Neural cell (in vitro differentiated cells): ENCODE results near the gene NRP1.

ENCODE experiments used
- EZH2 ChIP-seq: fragments of 200-600, 300-800 bp; shearing (Covaris generic), sonication (generic); IDR thresholded peaks from 2 replicates; pipeline ENCODE4 v1.6.1; 2014; ENCODE audit warnings: antibody characterized with exemption, low read length, borderline replicate concordance, mild to moderate bottlenecking; ENCODE audit not compliant: insufficient read depth, poor library complexity, severe bottlenecking
- POLR2AphosphoS5 ChIP-seq: IDR thresholded peaks from 2 replicates; pipeline ENCODE4 v1.6.1; 2012
- TF ChIP-seq, protein P1 (sequence below): fragments of 450-650 bp; IDR thresholded peaks from 2 replicates; pipeline ENCODE4 v1.5.1; 2014; ENCODE audit warnings: antibody characterized with exemption, mild to moderate bottlenecking, moderate library complexity; ENCODE audit not compliant: poor library complexity, severe bottlenecking

DNA sequence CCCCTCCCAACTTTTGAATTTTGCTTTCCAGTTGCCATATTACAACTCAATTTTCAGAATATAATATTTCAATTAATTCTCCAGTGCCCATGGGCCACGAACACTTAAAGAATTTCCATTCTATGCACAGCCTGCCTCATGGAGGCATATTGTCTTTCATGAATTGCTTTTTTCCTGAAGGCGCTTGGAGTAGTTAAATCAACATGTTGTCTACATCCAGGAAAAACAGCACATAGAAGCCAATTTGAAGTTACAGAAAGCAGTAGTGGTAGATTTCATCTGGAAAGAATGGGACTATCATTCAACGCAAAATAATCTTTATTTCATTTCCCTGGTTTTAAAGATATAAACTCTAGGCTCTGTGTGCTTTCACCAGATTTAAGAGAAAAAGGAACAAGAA, 106.0 kb downstream of the NRP1 start:
- TF ChIP-seq, protein P1, sequence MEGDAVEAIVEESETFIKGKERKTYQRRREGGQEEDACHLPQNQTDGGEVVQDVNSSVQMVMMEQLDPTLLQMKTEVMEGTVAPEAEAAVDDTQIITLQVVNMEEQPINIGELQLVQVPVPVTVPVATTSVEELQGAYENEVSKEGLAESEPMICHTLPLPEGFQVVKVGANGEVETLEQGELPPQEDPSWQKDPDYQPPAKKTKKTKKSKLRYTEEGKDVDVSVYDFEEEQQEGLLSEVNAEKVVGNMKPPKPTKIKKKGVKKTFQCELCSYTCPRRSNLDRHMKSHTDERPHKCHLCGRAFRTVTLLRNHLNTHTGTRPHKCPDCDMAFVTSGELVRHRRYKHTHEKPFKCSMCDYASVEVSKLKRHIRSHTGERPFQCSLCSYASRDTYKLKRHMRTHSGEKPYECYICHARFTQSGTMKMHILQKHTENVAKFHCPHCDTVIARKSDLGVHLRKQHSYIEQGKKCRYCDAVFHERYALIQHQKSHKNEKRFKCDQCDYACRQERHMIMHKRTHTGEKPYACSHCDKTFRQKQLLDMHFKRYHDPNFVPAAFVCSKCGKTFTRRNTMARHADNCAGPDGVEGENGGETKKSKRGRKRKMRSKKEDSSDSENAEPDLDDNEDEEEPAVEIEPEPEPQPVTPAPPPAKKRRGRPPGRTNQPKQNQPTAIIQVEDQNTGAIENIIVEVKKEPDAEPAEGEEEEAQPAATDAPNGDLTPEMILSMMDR = no peak
- TF ChIP-seq EZH2 = no peak
- TF ChIP-seq POLR2AphosphoS5 = no peak
